Lower lobe of right lung (tissue), 2 donors: ENCODE measurements around the gene KIFC1. TPM values are rescaled to one million over a fixed set of nuclear protein-coding genes. Genes with fewer than 3 reads are reported as not detected.

Source experiments
- ATAC-seq, 2 donors: fragments of 200-7000 bp; cut with Tn5 transposase; one replicate each; pipeline ENCODE4 v1.9.1; 2020 to 2022; ENCODE audit warnings: mild to moderate bottlenecking in 2 of 2, moderate library complexity in 2 of 2
- DNase-seq: peaks from one replicate; pipeline ENCODE4 v3.0.0-alpha.2; 2020
- H3K27ac ChIP-seq: fragments of 200-600 bp; one replicate; pipeline ENCODE4 v1.8.0; 2022
- H3K27me3 ChIP-seq: fragments of 200-600 bp; one replicate; pipeline ENCODE4 v1.8.0; 2022; ENCODE audit warnings: low read depth
- H3K36me3 ChIP-seq: fragments of 200-600 bp; one replicate; pipeline ENCODE4 v1.8.0; 2022; ENCODE audit warnings: mild to moderate bottlenecking
- H3K4me1 ChIP-seq: fragments of 200-600 bp; one replicate; pipeline ENCODE4 v1.8.0; 2022
- H3K4me3 ChIP-seq: fragments of 200-600 bp; one replicate; pipeline ENCODE4 v1.8.0; 2022; ENCODE audit warnings: mild to moderate bottlenecking
- H3K9me3 ChIP-seq: fragments of 200-600 bp; one replicate; pipeline ENCODE4 v1.8.0; 2022
- intact Hi-C: fragments of 100-400 bp; cut with DNase I; formaldehyde crosslinking; loops from one replicate; pipeline ENCODE4 v1.11.0; 2022
- total RNA-seq: library from RNA; stranded (reverse); fragmentation: NEBNext Ultra II Directional; extraction: Animal tissue kit (Norgen Biotek cat#: 25700); gene quantifications from one replicate; pipeline ENCODE4 v1.2.1, GENCODE V29; 2021
- TF ChIP-seq, protein P1 (sequence below): fragments of 200-600 bp; IDR thresholded peaks from one replicate; pipeline ENCODE4 v1.8.0; 2022; ENCODE audit warnings: antibody characterized with exemption, mild to moderate bottlenecking
- donor health status: DM: no; HTN: yes; CAD: no; lungs with severe emphysema.

KIFC1 gene
- total RNA-seq, 1 donor from 2014 or later = 2.7 TPM

DNA sequence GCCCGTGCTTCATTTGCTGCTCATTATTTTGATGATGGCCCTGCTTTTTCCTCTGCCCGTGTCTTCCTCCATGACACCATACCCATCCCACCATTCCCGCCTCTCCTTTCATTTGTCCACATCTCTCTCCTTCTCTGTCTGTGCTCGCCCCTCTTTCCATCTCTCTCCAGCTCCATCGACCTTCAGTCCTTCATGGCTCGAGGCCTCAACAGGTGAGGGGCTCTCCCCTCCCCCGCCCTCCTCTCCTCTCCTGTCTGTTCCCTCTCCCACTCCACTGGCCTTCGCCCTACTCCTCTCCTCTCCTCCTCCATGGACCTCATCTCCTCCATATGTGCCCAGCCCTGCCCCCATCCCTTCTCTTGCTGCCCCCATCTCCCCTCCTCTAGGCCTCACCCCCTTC, 50.7 kb downstream of the KIFC1 start:
- Histone ChIP-seq H3K4me3 (no peak overlapping the region), H3K36me3 (peaks cover 50% of the 10 kb centered on the region), H3K4me1 (no peaks in the 10 kb centered on the region), H3K27ac (no peak overlapping the region), H3K27me3 (no peaks in the 10 kb centered on the region), H3K9me3 (no peaks in the 10 kb centered on the region)
- TF ChIP-seq, protein P1, sequence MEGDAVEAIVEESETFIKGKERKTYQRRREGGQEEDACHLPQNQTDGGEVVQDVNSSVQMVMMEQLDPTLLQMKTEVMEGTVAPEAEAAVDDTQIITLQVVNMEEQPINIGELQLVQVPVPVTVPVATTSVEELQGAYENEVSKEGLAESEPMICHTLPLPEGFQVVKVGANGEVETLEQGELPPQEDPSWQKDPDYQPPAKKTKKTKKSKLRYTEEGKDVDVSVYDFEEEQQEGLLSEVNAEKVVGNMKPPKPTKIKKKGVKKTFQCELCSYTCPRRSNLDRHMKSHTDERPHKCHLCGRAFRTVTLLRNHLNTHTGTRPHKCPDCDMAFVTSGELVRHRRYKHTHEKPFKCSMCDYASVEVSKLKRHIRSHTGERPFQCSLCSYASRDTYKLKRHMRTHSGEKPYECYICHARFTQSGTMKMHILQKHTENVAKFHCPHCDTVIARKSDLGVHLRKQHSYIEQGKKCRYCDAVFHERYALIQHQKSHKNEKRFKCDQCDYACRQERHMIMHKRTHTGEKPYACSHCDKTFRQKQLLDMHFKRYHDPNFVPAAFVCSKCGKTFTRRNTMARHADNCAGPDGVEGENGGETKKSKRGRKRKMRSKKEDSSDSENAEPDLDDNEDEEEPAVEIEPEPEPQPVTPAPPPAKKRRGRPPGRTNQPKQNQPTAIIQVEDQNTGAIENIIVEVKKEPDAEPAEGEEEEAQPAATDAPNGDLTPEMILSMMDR = no peak
- DNase-seq (no peak), ATAC-seq (no peak)
- intact Hi-C loops = no loop called here

DNA sequence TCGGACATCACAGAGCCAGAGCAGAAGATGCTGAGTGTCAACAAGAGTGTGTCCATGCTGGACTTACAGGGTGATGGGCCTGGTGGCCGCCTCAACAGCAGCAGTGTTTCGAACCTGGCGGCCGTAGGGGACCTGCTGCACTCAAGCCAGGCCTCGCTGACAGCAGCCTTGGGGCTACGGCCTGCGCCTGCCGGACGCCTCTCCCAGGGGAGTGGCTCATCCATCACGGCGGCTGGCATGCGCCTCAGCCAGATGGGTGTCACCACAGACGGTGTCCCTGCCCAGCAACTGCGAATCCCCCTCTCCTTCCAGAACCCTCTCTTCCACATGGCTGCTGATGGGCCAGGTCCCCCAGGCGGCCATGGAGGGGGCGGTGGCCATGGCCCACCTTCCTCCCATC, 51.4 kb downstream of the KIFC1 start:
- Histone ChIP-seq H3K27me3 (no peaks in the 10 kb centered on the region), H3K27ac (no peak overlapping the region), H3K4me1 (no peaks in the 10 kb centered on the region), H3K9me3 (no peaks in the 10 kb centered on the region), H3K36me3 (peaks cover 48% of the 10 kb centered on the region), H3K4me3 (no peak overlapping the region)
- DNase-seq (no peak), ATAC-seq (no peak)
- TF ChIP-seq, protein P1 = no peak
- intact Hi-C loops = no loop called here

DNA sequence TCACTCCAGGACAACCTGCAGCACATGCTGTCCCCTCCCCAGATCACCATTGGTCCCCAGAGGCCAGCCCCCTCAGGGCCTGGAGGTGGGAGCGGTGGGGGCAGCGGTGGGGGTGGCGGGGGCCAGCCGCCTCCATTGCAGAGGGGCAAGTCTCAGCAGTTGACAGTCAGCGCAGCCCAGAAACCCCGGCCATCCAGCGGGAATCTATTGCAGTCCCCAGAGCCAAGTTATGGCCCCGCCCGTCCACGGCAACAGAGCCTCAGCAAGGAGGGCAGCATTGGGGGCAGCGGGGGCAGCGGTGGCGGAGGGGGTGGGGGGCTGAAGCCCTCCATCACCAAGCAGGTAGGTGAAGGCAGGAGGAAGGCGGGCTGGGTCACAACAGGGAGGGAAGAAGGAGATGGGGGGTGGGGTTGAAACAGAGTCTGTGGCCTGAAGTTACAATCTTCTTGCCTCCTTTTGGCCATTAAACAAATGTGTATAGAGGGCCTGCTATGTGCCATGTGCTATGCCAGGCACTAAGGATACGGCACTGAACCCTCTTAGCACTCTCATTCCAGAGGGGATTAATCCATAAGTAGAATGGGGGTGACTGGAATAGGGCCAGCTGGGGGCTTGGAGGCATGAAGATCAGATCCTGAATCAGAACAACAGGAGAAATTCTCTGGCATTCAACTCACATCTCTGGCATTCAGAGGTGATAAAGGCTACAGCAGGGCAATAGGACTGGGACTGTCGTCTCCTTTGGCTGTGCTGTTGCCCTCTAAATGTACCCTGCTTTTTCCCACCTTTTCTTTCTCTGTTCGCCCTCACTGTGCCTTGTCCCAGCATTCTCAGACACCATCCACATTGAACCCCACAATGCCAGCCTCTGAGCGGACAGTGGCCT, 52.2 kb downstream of the KIFC1 start:
- intact Hi-C loops = no loop called here
- no peaks in the 10 kb centered on the region for H3K4me1 ChIP-seq
- H3K36me3 ChIP-seq = peaks cover 42% of the 10 kb centered on the region
- H3K9me3 ChIP-seq = no peaks in the 10 kb centered on the region
- peak overlapping the region; percentile 42 for H3K27ac ChIP-seq
- H3K4me3 ChIP-seq = no peak overlapping the region
- ATAC-seq (no peak), DNase-seq (no peak)
- TF ChIP-seq, protein P1 = no peak
- no peaks in the 10 kb centered on the region for H3K27me3 ChIP-seq

DNA sequence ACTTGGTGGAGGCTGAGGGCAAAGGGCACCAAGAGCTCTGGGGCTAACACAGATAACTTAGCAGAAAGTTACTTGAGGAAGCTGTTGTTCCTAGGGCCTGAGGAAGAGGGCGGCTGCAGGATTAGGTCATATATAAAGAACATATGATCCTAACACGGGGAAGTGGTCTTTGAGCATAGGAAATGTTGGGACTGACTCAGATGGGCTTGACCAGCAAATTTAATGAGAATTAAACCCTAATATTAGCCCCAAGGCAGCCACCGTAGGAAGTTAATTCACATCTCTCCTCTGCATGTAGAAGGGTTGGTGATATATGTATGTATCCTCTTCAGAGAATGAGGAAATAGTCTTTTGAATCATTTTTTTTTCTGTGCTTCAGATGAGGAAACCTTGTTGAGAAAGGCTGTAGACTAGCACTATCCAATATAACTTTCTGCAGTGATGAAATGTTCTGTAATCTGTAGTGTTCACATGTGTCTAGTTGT, 53.5 kb downstream of the KIFC1 start:
- Histone ChIP-seq H3K4me1 (peaks cover 8% of the 10 kb centered on the region), H3K27ac (peak overlapping the region; percentile 42), H3K9me3 (no peaks in the 10 kb centered on the region), H3K36me3 (peaks cover 38% of the 10 kb centered on the region), H3K4me3 (no peak overlapping the region), H3K27me3 (no peaks in the 10 kb centered on the region)
- intact Hi-C loops = no loop called here
- peak; percentile 43 to 47 for ATAC-seq
- TF ChIP-seq, protein P1 = no peak
- DNase-seq = no peak

DNA sequence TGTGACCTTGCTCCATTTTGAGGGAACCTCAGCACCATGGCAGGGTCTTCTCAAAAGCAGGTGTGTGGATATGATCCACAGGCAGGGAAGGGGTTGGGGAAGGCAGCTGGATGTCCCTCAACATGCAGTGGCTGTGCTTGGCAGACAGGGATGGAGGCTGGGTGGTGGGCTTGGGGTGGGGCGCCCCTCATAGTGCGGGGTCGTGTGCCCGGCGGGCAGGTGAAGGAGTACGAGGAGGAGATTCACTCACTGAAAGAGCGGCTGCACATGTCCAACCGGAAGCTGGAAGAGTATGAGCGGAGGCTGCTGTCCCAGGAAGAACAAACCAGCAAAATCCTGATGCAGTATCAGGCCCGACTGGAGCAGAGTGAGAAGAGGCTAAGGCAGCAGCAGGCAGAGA, 54.7 kb downstream of the KIFC1 start:
- no peaks in the 10 kb centered on the region for H3K9me3 ChIP-seq
- intact Hi-C loops = no loop called here
- TF ChIP-seq, protein P1 = no peak
- peaks cover 36% of the 10 kb centered on the region for H3K36me3 ChIP-seq
- H3K27ac ChIP-seq = no peak overlapping the region
- no peak overlapping the region for H3K4me3 ChIP-seq
- ATAC-seq (no peak), DNase-seq (no peak)
- H3K27me3 ChIP-seq = no peaks in the 10 kb centered on the region
- peaks cover 9% of the 10 kb centered on the region for H3K4me1 ChIP-seq
